OCI-LY7 (cell line): ENCODE measurements around the gene PTEN. TPM values are rescaled to one million over a fixed set of nuclear protein-coding genes. Genes with fewer than 3 reads are reported as not detected.

ENCODE experiments used
- BruUV-seq: library from RNA; stranded (reverse); fragments of 400-500 nt; replicated peaks from 2 replicates; lab custom pipeline; 2021; lab: Mats Ljungman, UMichigan
- CTCF ChIA-PET: fragments of 300-600 bp; sonication (Branson Sonifier 250); formaldehyde crosslinking; loops from one replicate; lab custom pipeline; 2022; ENCODE audit warnings: antibody characterized with exemption; ENCODE audit not compliant: unreplicated experiment; lab: Charles Lee
- POLR2A ChIA-PET: fragments of 300-600 bp; sonication (Branson Sonifier 250); formaldehyde crosslinking; loops from one replicate; lab custom pipeline; 2022; ENCODE audit warnings: antibody characterized with exemption; lab: Charles Lee
- DNase-seq: peaks from one replicate; pipeline ENCODE4 v3.0.0-alpha.2; 2015; ENCODE audit warnings: low spot score
- H2AFZ ChIP-seq: fragments of 200-600 bp; sonication (generic), shearing (Covaris generic); 2 replicates; pipeline ENCODE4 v1.6.1; 2014; ENCODE audit warnings: mild to moderate bottlenecking, antibody characterized with exemption, low read length, moderate library complexity
- H3K27ac ChIP-seq: fragments of 200-600 bp; sonication (generic); 2 replicates; pipeline ENCODE4 v1.5.1; 2014; ENCODE audit warnings: mixed run types, low read depth, mild to moderate bottlenecking, moderate library complexity, low read length, inconsistent platforms; ENCODE audit not compliant: poor library complexity, severe bottlenecking
- H3K36me3 ChIP-seq: fragments of 200-600 bp; sonication (generic); 2 replicates; pipeline ENCODE4 v1.6.1; 2014; ENCODE audit warnings: mild to moderate bottlenecking, antibody characterized with exemption, low read length, moderate library complexity, mixed read lengths; ENCODE audit not compliant: insufficient read depth
- H3K4me1 ChIP-seq: fragments of 200-600 bp; sonication (generic); 2 replicates; pipeline ENCODE4 v1.5.1; 2014; ENCODE audit warnings: mild to moderate bottlenecking, low read length; ENCODE audit not compliant: insufficient read depth, poor library complexity, severe bottlenecking
- H3K4me2 ChIP-seq: fragments of 200-600 bp; sonication (generic); 2 replicates; pipeline ENCODE4 v1.6.1; 2014; ENCODE audit warnings: mild to moderate bottlenecking, low read length
- H3K4me3 ChIP-seq: fragments of 200-600 bp; sonication (generic); 2 replicates; pipeline ENCODE4 v1.5.1; 2014; ENCODE audit warnings: mild to moderate bottlenecking, low read depth, low read length; ENCODE audit not compliant: poor library complexity, severe bottlenecking
- H3K79me2 ChIP-seq: fragments of 200-600 bp; sonication (generic); 2 replicates; pipeline ENCODE4 v1.6.1; 2016; ENCODE audit warnings: low read depth, mild to moderate bottlenecking, low read length, moderate library complexity, mixed read lengths; ENCODE audit not compliant: insufficient read depth
- H3K9me2 ChIP-seq: fragments of 200-600 bp; sonication (generic); 2 replicates; pipeline ENCODE4 v1.6.1; 2016; ENCODE audit warnings: mild to moderate bottlenecking, low read length, mixed read lengths; ENCODE audit not compliant: insufficient read depth
- H3K9me3 ChIP-seq: fragments of 200-600 bp; sonication (generic); 2 replicates; pipeline ENCODE4 v1.6.1; 2014; ENCODE audit warnings: mild to moderate bottlenecking, mixed run types, low read length, mixed read lengths
- H4K20me1 ChIP-seq: fragments of 200-600 bp; sonication (generic); 2 replicates; pipeline ENCODE4 v1.6.1; 2014; ENCODE audit warnings: mild to moderate bottlenecking, antibody characterized with exemption, low read length, moderate library complexity, mixed read lengths; ENCODE audit not compliant: insufficient read depth
- EZH2phosphoT487 ChIP-seq: fragments of 200-600 bp; sonication (generic); IDR thresholded peaks from 2 replicates; pipeline ENCODE4 v1.6.1; 2018; ENCODE audit warnings: low read depth, borderline replicate concordance, mild to moderate bottlenecking, mixed run types, antibody characterized with exemption, low read length, moderate library complexity, mixed read lengths
- intact Hi-C: fragments of 100-400 bp; cut with micrococcal nuclease; formaldehyde crosslinking; loops from one replicate; pipeline ENCODE4 v1.10.0; 2022; ENCODE audit not compliant: unreplicated experiment
- total RNA-seq, 2 experiments: library from RNA; depleted of rRNA in 1 of 2; stranded (reverse); fragments of >200 nt in 1 of 2; shearing (Covaris generic) in 1 of 2; gene quantifications; 2 replicates each; pipeline ENCODE4 v1.2.3, GENCODE V29; 2014 to 2022
- TF ChIP-seq, protein P1 (sequence below): fragments of 200-600 bp; sonication (generic); conservative IDR thresholded peaks from 2 replicates; pipeline ENCODE4 v1.5.1; 2014; ENCODE audit warnings: mild to moderate bottlenecking, antibody characterized with exemption, low read length, moderate library complexity, mixed read lengths

The PTEN gene
- total RNA-seq, 2 experiments from 2014 or later = 135 to 173 TPM

DNA sequence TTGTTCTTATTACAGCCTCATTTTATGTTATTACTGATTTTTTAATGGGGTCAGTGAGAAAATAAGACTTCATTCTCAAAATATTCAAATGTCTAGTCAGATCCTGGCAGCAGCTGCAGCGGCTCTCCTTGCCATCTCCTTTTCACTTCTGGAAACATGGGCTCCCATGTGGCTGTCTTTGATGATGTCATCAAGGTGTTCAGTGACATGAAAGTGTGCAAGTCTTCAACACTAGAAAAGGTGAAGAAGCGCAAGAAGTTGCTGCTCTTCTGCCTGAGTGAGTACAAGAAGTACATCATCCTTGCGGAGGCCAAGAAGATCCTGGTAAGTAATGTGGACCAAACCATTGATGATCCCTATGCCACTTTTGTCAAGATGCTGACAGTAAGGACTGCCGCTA, 19.7 kb upstream of the PTEN start:
- H3K9me3 ChIP-seq = no peaks in the 10 kb centered on the region
- no peaks in the 10 kb centered on the region for H3K4me1 ChIP-seq
- no peak overlapping the region for H3K27ac ChIP-seq
- H2AFZ ChIP-seq = no peak overlapping the region
- H3K4me3 ChIP-seq = no peak overlapping the region
- no peaks in the 10 kb centered on the region for H3K79me2 ChIP-seq
- H3K9me2 ChIP-seq = no peaks in the 10 kb centered on the region
- POLR2A ChIA-PET = interaction anchor here (3.4 kb wide), 1 partner anchor 14 kb away, joined by 13 read pairs; no protein-coding TSS in a partner anchor
- CTCF ChIA-PET = no interaction called here
- H3K36me3 ChIP-seq = no peaks in the 10 kb centered on the region
- no peak overlapping the region for H3K4me2 ChIP-seq
- BruUV-seq = no TSS peak
- H4K20me1 ChIP-seq = no peaks in the 10 kb centered on the region
- intact Hi-C loops = no loop called here
- TF ChIP-seq EZH2phosphoT487 = no peak
- TF ChIP-seq, protein P1, sequence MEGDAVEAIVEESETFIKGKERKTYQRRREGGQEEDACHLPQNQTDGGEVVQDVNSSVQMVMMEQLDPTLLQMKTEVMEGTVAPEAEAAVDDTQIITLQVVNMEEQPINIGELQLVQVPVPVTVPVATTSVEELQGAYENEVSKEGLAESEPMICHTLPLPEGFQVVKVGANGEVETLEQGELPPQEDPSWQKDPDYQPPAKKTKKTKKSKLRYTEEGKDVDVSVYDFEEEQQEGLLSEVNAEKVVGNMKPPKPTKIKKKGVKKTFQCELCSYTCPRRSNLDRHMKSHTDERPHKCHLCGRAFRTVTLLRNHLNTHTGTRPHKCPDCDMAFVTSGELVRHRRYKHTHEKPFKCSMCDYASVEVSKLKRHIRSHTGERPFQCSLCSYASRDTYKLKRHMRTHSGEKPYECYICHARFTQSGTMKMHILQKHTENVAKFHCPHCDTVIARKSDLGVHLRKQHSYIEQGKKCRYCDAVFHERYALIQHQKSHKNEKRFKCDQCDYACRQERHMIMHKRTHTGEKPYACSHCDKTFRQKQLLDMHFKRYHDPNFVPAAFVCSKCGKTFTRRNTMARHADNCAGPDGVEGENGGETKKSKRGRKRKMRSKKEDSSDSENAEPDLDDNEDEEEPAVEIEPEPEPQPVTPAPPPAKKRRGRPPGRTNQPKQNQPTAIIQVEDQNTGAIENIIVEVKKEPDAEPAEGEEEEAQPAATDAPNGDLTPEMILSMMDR = no peak
- DNase-seq = no peak

GRCh38 chr10:87844837-87845623, 18.4 kb upstream of the PTEN start:
- H3K36me3 ChIP-seq = no peaks in the 10 kb centered on the region
- ChIA-PET CTCF (no interaction called here), POLR2A (interaction anchor here (0.6 to 2.2 kb wide), 8 partner anchors 12 to 593 kb away, joined by 3 to 9 read pairs (median 4); no protein-coding TSS in a partner anchor)
- intact Hi-C loops = no loop called here
- H4K20me1 ChIP-seq = no peaks in the 10 kb centered on the region
- DNase-seq = no peak
- no peak overlapping the region for H3K27ac ChIP-seq
- no peaks in the 10 kb centered on the region for H3K9me2 ChIP-seq
- H2AFZ ChIP-seq = no peak overlapping the region
- H3K4me3 ChIP-seq = no peak overlapping the region
- H3K9me3 ChIP-seq = no peaks in the 10 kb centered on the region
- H3K4me1 ChIP-seq = no peaks in the 10 kb centered on the region
- H3K4me2 ChIP-seq = no peak overlapping the region
- BruUV-seq = no TSS peak
- no peaks in the 10 kb centered on the region for H3K79me2 ChIP-seq
- TF ChIP-seq, protein P1 = no peak

DNA sequence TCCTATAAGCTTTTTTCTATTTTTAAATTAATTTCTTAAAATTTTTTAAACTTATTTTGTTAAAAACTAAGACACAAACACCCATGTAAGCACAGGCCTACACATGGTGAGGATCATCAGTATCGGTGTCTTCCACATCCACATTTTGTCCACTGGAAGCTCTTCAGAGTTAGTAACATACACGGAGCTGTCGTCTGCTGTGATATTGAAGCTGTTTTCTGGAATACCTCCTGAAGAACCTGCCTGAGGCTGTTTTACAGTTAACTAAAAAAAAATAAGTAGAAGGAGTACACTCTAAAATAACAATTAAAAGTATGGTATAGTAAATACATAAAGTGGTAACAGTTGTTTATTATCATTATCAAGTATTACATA, 17.8 kb upstream of the PTEN start:
- no peak overlapping the region for H3K4me2 ChIP-seq

More for the DNA sequence above, 17.8 kb upstream of the PTEN start:
- no peaks in the 10 kb centered on the region for H3K4me1 ChIP-seq
- no peak for DNase-seq
- no peaks in the 10 kb centered on the region for H3K9me3 ChIP-seq
- intact Hi-C loops = no loop called here
- ChIA-PET POLR2A (interaction anchor here (0.6 to 2.2 kb wide), 7 partner anchors 11 to 491 kb away, joined by 3 to 9 read pairs (median 4); no protein-coding TSS in a partner anchor), CTCF (no interaction called here)
- H3K27ac ChIP-seq = no peak overlapping the region
- H2AFZ ChIP-seq = no peak overlapping the region
- no TSS peak for BruUV-seq
- H3K79me2 ChIP-seq = no peaks in the 10 kb centered on the region
- no peaks in the 10 kb centered on the region for H3K36me3 ChIP-seq
- H3K4me3 ChIP-seq = no peak overlapping the region
- H4K20me1 ChIP-seq = no peaks in the 10 kb centered on the region
- H3K9me2 ChIP-seq = no peaks in the 10 kb centered on the region
- no peak for TF ChIP-seq EZH2phosphoT487
- TF ChIP-seq, protein P1 = no peak
